Keratinocyte (primary cell): ENCODE measurements around the gene RPS6KL1. TPM values are rescaled to one million over a fixed set of nuclear protein-coding genes. Genes with fewer than 3 reads are reported as not detected.

ENCODE experiments used
- DNase-seq: peaks from one replicate; pipeline ENCODE4 v3.0.0-alpha.2; 2011; ENCODE audit warnings: low read depth, missing footprints, low spot score
- FAIRE-seq: peaks from 2 replicates; lab custom pipeline; 2011; peaks lifted over from hg19 to GRCh38; lab: Jason Lieb, UNC
- H2AFZ ChIP-seq: 2 replicates; pipeline ENCODE4 v1.6.0; 2012; ENCODE audit warnings: low read length, control low read depth, inconsistent platforms; ENCODE audit not compliant: control insufficient read depth
- H3K27ac ChIP-seq: 2 replicates; pipeline ENCODE4 v1.5.1; 2011; ENCODE audit warnings: low read length; ENCODE audit not compliant: control insufficient read depth, insufficient read depth
- H3K27me3 ChIP-seq: 3 replicates; pipeline ENCODE4 v1.6.0; 2011; ENCODE audit warnings: low read length; ENCODE audit not compliant: control insufficient read depth, insufficient read depth; ENCODE audit errors: extremely low read depth
- H3K36me3 ChIP-seq, 2 experiments: 2 replicates in 1 of 2; 3 replicates in 1 of 2; pipeline ENCODE4 v1.5.1; 2011; ENCODE audit warnings: low read length in 2 of 2, mild to moderate bottlenecking in 1 of 2; ENCODE audit not compliant: control insufficient read depth in 2 of 2, insufficient read depth in 2 of 2; ENCODE audit errors: extremely low read depth in 1 of 2
- H3K4me1 ChIP-seq: 3 replicates; pipeline ENCODE4 v1.5.1; 2011; ENCODE audit warnings: low read length; ENCODE audit not compliant: control insufficient read depth, insufficient read depth; ENCODE audit errors: extremely low read depth
- H3K4me2 ChIP-seq: 3 replicates; pipeline ENCODE4 v1.6.0; 2011; ENCODE audit warnings: low read depth, low read length; ENCODE audit not compliant: control insufficient read depth, insufficient read depth; ENCODE audit errors: extremely low read depth
- H3K4me3 ChIP-seq, 3 experiments: fragments of 200-600 bp in 1 of 3; sonication (generic) in 1 of 3; 2 replicates in 2 of 3; 3 replicates in 1 of 3; pipeline ENCODE4 v1.5.1; 2011 to 2016; ENCODE audit warnings: low read length in 3 of 3, mild to moderate bottlenecking in 3 of 3, control low read depth in 2 of 3, inconsistent platforms in 1 of 3, low read depth in 1 of 3, mixed read lengths in 1 of 3, mixed run types in 1 of 3, moderate library complexity in 1 of 3; ENCODE audit not compliant: control insufficient read depth in 2 of 3, insufficient read depth in 2 of 3; ENCODE audit errors: extremely low read depth in 1 of 3
- H3K79me2 ChIP-seq: 2 replicates; pipeline ENCODE4 v1.6.0; 2012; ENCODE audit warnings: low read length; ENCODE audit not compliant: control insufficient read depth, insufficient read depth
- H3K9ac ChIP-seq: 3 replicates; pipeline ENCODE4 v1.6.0; 2011; ENCODE audit warnings: low read length; ENCODE audit not compliant: control insufficient read depth, insufficient read depth; ENCODE audit errors: extremely low read depth
- H3K9me1 ChIP-seq: 3 replicates; pipeline ENCODE4 v1.6.0; 2011; ENCODE audit warnings: low read length; ENCODE audit not compliant: control insufficient read depth, insufficient read depth; ENCODE audit errors: extremely low read depth
- H3K9me3 ChIP-seq: 2 replicates; pipeline ENCODE4 v1.5.1; 2012; ENCODE audit warnings: low read depth, low read length; ENCODE audit not compliant: control insufficient read depth
- H4K20me1 ChIP-seq: 3 replicates; pipeline ENCODE4 v1.6.0; 2011; ENCODE audit warnings: low read length; ENCODE audit not compliant: control insufficient read depth, insufficient read depth; ENCODE audit errors: extremely low read depth
- CTCF ChIP-seq, 3 experiments: IDR thresholded peaks in 1 of 3; conservative IDR thresholded peaks in 1 of 3; optimal IDR thresholded peaks in 1 of 3; 2 replicates in 2 of 3; 3 replicates in 1 of 3; pipeline versions ENCODE3 to v1.5.1; 2011; ENCODE audit warnings: low read length in 3 of 3, mild to moderate bottlenecking in 3 of 3, moderate library complexity in 2 of 3, control low read depth in 1 of 3, inconsistent platforms in 1 of 3; ENCODE audit not compliant: insufficient read depth in 2 of 3; ENCODE audit errors: extremely low read depth in 1 of 3
- EZH2 ChIP-seq: IDR thresholded peaks from one replicate; pipeline ENCODE4 v1.6.1; 2012; ENCODE audit warnings: inconsistent platforms, mild to moderate bottlenecking, low read length, moderate library complexity
- dilution Hi-C: fragments of 300-500 bp; cut with MboI; formaldehyde crosslinking; loops from one replicate; pipeline ENCODE4 v1.7.0; 2020; ENCODE audit warnings: low sequenced_read_pairs; ENCODE audit not compliant: extremely low pct_ligation_motif_present
- polyA plus RNA-seq, 5 experiments: library from polyadenylated mRNA; depleted of rRNA in 3 of 5; stranded (reverse) in 3 of 5; stranded (forward) in 1 of 5; unstranded in 1 of 5; fragments of >200 nt; gene quantifications; 1 replicate in 1 of 5; 2 replicates in 3 of 5; 3 replicates in 1 of 5; pipeline versions ENCODE4 v1.2.1 to v1.2.3, GENCODE V29; 2011 to 2012; ENCODE audit warnings: missing spikeins in 2 of 5, low read depth in 1 of 5, low replicate concordance in 1 of 5

Gene RPS6KL1
- polyA plus RNA-seq, 1 donor (not counting 4 experiments of a cell fraction or from before 2014, with no cell fraction given) = 0.69 TPM

- H3K36me3 ChIP-seq = peaks cover 38 to 55% of the 10 kb centered on the region in 2 experiments
- DNase-seq (no peak), FAIRE-seq (no peak)
- H3K4me1 ChIP-seq = peaks cover 21% of the 10 kb centered on the region
- H3K9me1 ChIP-seq = no peaks in the 10 kb centered on the region
- no peak overlapping the region for H2AFZ ChIP-seq
- H3K79me2 ChIP-seq = peaks cover 19% of the 10 kb centered on the region
- H4K20me1 ChIP-seq = peaks cover 9% of the 10 kb centered on the region
- H3K4me3 ChIP-seq = no peak overlapping the region
- H3K27me3 ChIP-seq = no peaks in the 10 kb centered on the region
- H3K9ac ChIP-seq = no peak overlapping the region
- no peak overlapping the region for H3K27ac ChIP-seq
- dilution Hi-C loops = no loop called here
- no peaks in the 10 kb centered on the region for H3K9me3 ChIP-seq
- TF ChIP-seq EZH2 = no peak
- TF ChIP-seq CTCF (optimal IDR thresholded peaks at IDR 0.05 in 1 of 3, IDR thresholded peaks at IDR 0.05 in 1 of 3, conservative IDR thresholded peaks at IDR 0.05 in 1 of 3; ENCODE audit: extremely low read depth in 1 of 3, insufficient read depth in 2 of 3, low read length in 3 of 3) = no peak
- H3K4me2 ChIP-seq = no peak overlapping the region
Measured at GRCh38 chr14:74891870-74892269, 31.2 kb downstream of the RPS6KL1 start.

- Histone ChIP-seq H3K9me3 (no peaks in the 10 kb centered on the region), H3K4me3 (no peak overlapping the region), H4K20me1 (peaks cover 14% of the 10 kb centered on the region), H3K27ac (no peak overlapping the region), H3K36me3 (peaks cover 32 to 54% of the 10 kb centered on the region in 2 experiments), H3K27me3 (no peaks in the 10 kb centered on the region), H3K4me1 (peaks cover 36% of the 10 kb centered on the region), H3K9ac (no peak overlapping the region), H3K4me2 (no peak overlapping the region), H3K9me1 (no peaks in the 10 kb centered on the region), H2AFZ (no peak overlapping the region), H3K79me2 (peaks cover 35% of the 10 kb centered on the region)
- dilution Hi-C loops = no loop called here
- TF ChIP-seq CTCF (optimal IDR thresholded peaks at IDR 0.05 in 1 of 3, IDR thresholded peaks at IDR 0.05 in 1 of 3, conservative IDR thresholded peaks at IDR 0.05 in 1 of 3; ENCODE audit: extremely low read depth in 1 of 3, insufficient read depth in 2 of 3, low read length in 3 of 3) (no peak), EZH2 (no peak)
- DNase-seq (no peak), FAIRE-seq (no peak)
Measured at GRCh38 chr14:74890262-74890661, 32.8 kb downstream of the RPS6KL1 start.
